Activated gamma-delta T cell treated with Interleukin-2 at 50 U/mL for 16 hours (primary cell): ENCODE measurements around the gene PRKAR2B.
"Not testable (repeated sequence)": the region's sequence is repeated elsewhere in the genome, so short reads cannot be mapped to it uniquely, and the experiment has no call there.

Source experiments
- DNase-seq: peaks from one replicate; pipeline ENCODE4 v3.0.0-alpha.2; 2020

PRKAR2B gene

DNA sequence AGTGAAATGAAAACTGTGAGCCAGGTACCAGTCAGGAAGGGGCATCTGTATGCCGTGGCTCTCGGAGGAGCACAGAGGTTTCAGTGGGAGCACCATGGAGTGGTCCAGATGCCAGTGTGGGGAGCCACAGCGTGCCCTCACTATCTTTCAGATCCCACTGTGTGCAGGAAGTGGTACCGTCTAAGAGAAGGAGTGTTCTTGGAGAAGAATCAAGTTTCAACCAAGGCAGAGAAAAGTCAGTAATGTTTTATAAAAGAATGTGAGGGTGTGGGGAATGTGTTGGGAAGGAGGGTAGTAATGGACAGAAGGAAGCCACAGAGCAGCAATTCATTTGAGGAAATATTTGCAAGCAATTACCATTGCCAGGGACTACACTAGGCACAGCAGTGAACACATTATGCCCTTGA, 35.6 kb downstream of the PRKAR2B start:
- DNase-seq: no peak

DNA sequence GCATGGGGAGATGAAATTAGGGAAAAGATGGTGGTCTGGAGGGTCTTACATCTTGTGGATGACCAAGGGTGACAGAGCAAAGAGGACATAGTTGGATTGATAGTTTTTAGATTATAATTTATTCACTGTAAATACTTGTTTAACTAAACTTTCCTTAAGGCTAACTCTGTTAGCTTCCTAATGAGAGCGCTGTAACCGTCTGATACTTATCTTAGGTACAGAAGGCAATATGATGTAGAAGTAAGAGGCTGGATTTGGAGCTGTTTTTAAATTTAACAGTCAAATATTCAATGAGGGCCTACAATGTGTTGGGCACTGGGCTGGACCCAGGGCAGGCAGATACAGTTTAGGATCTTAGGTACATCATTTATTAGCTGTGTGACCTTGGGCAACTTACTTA, 36.0 kb downstream of the PRKAR2B start:
- DNase-seq: no peak

DNA sequence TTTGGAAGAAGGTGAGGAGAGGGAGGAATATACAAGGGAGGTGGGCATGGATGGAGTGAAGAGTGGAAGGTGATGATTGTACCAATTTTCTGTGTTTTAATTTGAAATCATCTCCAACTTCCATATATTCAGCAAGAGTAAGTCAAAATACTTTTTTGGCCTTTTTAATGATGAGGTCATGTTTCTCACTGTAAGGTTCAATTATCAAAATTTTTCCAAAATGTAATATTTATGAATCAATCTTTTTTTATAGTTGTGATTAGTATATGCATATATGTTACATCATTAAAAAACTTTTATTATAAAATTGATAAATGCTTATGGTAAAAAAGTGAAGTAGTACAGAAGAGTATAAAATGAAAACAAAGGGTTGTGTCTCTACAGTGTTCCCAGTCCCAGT, 40.7 kb downstream of the PRKAR2B start:
- no peak for DNase-seq

DNA sequence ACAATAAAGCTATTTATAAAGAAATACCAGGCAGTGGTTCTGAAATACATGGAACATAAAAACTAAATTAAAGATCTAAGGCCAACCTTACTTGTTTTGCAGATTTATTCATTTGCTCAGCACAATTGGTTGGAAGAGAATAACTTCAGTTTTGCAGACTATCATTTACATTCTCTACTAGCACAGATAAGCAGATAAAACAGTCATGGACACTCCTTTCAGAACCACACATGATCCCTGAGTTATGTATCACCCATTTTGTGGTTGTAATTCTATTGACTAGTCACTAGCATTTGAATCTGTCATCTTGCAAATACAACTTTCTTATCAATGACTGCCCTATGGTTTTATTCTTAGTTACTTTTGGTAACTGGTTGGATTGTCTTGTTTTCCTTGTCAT, 45.1 kb downstream of the PRKAR2B start:
- no peak for DNase-seq

DNA sequence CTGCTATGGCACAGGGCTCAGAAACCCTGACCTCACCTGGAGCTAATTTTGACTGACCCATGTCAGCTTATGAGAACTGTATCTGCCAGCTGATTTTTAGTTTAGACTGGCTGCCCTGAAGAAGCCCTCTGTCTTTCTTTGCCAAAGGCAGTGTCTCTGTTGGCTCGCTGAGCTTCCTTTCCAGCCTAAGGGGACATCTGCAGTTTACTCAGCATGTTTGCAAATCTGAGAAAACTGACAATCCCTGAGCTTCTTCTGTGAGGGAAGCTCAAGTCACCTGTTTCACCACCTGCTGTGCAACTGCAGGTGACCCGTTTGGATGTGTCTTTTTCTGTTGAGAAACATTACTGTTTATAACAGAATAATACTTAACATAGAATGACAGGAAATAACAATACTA, 46.0 kb downstream of the PRKAR2B start:
- no peak for DNase-seq

DNA sequence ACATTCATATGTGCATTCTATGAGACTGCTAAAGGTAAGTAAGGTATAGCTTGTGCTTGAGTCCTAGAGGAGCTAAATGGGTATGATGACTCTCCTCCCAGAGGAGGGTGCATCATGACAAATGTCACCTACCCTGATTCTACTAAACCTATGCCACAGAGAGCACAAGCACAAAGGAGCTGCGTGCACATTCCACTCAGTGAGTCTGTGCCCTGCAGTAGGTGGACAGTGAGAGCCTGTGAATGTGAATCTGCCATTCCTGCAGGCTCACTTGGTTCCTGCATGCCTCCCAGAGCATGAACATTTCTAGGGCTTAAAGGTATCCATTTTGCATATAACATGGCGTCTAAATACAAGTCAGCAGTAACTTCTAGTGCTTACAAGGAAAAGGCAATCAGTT, 46.8 kb downstream of the PRKAR2B start:
- no peak for DNase-seq

DNA sequence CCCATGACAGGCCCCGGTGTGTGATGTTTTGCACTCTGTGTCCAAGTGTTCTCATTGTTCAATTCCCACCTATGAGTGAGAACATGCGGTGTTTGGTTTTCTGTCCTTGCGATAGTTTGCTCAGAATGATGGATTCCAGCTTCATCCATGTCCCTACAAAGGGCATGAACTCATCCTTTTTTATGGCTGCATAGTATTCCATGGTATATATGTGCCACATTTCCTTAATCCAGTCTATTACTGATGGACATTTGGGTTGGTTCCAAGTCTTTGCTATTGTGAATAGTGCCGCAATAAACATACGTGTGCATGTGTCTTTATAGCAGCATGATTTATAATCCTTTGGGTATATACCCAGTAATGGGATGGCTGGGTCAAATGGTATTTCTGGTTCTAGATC, 49.2 kb downstream of the PRKAR2B start:
- not testable (repeated sequence) for DNase-seq

DNA sequence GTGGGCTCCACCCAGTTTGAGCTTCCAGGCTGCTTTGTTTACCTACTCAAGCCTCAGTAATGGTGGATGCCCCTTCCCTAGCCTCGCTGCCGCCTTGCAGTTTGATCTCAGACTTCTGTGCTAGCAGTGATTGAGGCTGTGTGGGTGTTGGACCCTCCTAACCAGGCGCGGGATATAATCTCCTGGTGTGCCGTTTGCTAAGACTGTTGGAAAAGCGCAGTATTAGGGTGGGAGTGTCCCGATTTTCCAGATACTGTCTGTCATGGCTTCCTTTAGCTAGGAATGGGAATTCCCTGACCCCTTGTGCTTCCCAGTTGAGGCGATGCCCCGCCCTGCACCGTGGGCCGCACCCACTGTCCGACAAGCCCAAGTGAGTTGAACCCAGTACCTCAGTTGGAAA, 54.6 kb downstream of the PRKAR2B start:
- not testable (repeated sequence) for DNase-seq

DNA sequence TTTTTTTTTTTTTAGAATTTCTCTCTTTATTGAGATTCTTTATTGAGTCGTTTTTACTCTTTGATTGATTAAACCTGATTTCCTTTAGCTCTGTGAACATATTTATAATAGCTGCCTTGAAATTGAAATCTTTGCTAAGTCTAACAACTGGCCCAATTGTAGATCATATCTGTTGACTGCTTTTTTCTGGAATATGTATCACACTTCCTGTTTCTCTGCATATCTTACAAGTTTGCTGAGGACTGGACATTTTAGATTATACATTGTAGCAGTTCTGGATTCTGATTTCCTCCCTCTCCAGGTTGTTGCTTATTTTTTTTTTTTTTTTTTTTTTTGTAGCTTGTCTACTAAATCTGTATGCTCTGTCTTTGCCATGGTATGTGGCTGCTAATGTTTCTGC, 56.3 kb downstream of the PRKAR2B start:
- no peak for DNase-seq

DNA sequence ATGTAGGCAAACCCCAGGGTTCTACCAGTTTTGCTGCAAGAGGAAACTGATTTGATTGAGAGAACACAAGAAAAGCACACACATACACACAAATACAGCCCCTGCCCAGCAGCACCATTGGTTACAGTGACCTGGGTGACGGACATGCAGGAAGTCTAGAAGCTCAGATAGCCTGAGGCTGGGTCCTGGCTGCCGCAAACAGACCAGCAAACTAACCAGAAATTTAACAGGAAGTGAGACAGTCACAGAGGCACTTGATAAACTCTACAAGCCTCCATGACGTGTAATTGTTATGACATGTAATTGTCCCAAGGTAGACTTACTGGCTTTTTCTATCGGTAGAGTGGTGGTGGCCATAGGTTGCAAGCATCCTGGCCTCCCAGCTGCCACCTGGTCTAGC, 58.9 kb downstream of the PRKAR2B start:
- no peak for DNase-seq

DNA sequence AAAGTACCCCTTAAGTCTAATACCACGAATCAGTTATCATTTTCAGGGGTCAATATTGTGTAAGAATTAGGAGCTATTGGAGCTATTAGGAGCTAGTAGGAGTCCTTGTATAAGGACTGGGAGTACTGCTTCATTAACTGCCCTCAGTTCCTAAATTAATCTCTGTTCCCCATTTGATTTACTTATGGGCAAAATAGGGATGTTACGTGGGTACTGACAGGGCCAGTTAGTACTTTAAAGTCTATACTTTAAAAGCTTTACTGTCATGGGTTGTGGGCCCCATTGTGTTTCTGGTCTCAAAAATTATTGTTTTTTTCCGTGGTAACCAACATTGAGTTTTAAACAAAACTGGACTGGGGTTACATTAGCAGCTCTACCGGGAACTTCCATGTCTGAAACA, 60.3 kb downstream of the PRKAR2B start:
- no peak for DNase-seq

DNA sequence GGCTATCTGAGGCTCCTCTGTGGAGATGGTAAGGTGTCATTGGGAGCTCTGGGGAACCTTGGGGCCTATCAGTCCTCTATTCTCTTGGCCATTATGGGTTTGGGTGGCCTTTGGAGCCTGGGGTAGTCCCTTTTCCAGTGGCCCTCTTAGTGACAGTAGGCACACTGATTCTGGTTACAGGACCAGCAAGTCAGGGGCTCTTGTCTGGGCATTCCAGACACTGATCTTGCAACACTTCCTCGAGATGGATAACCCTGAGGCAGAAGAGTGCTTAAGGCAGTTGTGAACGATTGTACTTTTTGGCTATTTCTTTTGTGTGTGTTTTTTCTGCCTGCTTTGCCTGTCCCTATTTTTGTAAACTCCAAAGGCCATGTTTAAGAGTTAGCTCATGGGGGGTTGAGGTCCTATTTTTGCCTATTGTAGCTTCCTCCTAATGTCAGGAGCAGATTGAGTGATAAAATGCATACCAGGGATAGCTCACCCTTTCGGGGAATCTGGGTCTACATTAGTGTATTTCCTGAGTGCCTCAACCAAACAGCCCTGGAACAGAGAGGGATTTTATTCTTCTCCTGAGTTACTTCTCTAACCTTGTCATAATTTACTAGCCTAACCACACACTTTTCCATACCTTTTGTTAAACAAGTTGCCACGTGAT, 61.2 kb downstream of the PRKAR2B start:
- DNase-seq: no peak

DNA sequence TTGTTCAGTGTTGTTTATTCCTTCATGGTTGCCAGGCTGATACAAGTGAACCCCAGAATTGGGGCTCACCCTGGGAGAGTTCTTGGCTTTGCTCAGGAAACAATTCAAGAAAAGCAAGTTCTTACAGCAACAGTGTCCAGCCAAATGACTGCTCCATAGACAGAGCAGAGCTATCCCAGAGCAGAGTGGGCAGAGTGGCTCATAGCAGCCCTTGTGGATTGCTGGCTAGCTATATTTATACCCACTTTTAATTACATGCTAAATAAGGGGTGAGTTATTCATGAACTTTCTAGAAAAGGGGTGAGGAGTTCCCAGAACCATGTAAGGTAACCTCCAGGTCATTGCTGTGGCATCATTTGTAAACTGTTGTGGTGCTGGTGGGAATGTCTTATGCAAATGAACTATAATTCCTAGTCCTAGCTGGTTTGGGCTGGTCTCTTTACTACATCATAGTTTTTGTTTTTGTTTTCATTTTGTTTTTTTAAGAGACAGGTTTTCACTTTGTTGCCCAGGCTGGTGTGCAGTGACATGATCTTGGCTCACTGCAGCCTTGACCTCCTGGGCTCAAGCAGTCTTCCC, 64.4 kb downstream of the PRKAR2B start:
- DNase-seq: no peak

DNA sequence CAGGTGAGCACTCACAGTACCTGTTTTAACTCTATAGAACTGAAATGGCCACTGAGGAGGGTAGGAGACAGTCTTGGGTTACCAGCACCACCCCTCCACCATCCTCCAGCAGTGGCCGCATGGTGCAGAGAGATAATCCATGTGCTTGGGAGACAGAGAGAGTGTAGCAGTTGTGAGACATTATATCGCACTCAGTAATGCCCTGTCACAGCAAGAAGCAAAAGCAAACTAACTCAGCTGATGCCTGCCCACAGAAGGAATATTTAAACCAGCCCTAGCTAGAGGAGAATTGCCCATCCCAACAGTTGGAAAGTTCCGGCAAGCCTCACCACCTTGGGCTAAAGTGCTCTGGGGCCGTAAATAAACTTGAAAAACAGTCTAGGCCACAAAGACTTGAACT, 65.5 kb downstream of the PRKAR2B start:
- no peak for DNase-seq

DNA sequence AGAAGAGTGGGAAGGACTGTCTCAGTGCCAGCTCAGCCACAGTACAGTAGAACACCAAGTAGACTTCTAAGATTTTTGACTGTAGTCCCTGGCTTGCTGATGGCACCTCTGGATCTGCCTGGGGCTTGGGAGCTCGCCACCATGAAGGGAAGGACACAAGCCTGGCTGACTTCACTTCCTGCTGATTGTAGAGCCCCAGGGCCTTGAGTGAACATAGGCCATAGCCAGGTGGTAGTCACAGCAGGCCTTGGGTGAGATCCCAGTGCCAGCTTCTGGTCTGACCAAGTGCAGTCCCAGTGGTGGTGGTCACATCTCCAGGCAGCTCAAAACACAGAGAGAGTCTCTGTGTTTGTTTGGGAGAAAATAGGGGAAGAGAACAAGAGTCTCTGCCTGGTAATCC, 66.7 kb downstream of the PRKAR2B start:
- DNase-seq: no peak

DNA sequence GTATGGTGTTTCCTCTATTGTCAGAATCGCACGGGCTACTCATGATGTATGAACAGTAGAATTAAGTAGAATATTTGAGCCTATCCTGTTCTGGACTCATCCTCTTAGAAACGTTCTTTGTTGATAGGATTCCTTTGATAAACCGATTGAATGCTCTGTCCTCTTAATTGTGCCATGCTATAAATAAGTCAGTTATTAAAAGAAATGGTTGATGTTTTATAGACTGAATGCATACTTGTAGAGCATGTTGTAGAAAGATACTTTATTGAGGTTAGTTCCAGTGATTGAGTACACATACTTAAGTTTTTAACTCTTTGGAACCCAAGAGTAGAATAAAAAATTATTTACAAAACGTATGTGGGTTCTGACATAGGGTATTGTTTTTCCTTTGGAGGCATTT, 69.4 kb downstream of the PRKAR2B start:
- DNase-seq: no peak

DNA sequence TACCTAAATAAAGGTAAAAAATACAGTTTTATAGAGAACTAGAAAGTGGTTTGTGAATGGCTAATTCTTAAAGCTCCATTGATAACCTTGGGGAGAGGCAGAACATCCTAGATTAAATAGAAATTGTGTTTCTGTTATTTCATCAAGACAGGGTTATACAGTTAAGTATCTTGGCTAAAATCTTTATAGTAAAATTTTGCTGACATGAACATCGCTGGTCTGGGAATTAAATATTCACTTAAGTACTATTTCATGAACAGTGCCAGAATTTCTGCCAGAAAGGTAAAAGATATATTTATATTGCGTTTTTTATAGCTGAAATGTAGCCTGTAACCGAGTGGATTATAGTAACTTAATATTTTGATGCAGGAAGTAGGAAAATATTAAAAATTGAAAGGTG, 70.6 kb downstream of the PRKAR2B start:
- DNase-seq: no peak

DNA sequence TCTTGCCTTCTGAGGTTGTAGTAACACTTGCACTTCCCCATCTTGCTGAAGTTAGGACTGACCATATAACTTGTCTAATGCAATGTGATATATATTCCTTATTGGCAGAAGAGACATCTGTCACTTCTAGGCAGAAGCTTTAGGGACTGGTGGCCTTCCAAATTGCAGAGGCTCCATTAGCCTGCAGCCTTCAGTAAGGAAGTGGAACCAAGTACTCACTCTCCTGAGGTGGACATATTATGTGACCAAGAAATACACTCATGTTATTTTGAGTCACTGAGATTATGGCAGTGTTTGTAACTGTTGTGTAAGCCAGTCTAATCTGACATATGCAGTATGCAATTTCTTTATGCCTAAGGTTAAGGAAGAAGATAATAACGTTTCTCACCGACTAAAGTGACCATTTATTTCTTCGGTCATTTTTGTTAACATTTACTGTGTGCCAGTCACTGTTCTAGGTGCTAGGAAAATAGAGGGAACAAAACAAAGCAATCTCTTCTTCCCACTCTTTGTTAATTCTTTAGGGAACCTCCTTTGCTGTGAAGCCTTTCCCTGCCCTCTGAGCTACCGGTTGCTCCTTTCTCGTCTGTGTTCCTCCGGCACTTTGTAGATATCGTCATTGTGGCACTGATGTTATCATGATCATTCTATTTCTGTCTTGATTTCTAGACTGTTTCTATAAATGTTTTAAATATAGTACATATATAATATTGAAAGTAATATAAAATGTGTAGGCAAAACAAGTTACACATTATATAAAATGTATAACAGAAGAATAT, 71.4 kb downstream of the PRKAR2B start:
- no peak for DNase-seq

DNA sequence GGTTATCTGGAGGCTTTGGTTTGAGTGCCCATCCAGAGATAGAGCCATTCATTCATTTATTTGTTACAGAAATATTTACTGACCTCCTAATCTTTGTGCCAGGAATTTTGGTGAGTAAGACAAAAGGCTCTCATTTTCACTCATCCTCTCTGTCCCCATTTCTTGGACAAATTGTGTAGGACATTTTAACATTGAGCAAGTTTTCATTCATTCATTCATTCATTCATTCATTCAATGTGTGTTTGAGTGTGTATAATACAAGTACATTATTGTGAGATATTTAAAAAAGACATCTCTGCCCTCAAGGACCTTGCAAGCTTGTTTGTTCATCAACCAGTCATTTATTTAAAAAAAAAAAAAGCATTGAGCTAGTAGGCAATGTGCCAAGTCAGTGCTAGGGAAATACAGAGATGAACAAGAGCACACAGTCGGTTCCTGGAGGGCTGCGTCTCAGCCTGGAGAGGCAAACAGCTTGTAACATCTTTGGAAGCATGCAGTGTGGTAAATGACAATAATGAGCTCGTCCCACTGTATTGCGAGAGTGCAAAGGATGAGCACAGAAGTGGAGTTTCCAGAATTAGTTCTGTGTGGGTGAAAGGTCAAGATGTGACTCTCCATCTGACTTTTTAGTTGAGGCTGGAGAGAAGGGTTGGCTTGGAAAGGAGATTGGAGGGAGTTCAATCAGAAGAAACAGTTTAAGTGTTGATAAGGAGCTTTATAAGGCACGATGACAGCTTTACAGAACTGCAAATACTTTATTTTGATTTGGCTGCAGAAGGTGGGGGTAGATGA, 73.8 kb downstream of the PRKAR2B start:
- no peak for DNase-seq

DNA sequence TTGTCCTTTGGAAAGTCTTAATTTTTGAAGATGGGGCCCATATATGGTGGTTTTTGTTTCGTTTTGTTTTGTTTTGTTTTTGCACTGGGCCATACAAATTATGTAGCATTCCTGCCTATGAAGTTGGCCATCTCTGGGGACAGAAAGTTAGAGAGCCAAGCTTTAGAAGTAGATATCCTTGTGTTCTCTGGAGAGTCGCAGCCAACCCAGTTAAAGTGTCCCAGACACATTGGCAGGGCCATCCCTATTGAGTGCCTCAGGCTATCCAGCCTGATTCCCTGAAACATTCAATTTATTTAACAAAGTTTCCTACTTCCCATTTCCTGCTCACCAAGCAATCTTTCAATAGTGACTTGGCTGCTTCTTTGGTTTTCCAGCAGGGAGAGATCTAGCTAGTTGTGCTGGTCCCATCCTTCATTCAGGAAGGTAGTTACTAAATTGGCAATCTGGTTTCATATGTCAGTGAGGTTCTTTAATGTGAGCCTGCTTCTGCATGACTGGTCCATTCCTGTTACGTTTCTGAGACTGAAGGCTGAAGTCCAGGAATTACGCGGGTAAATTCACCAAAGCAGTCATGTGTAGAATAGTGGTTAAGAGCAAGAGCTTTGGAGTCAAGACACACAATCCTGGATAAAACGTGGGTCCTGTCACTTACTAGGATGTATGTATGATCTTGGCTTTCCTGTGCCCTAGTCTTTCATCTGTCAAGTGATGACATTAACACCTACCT, 75.0 kb downstream of the PRKAR2B start:
- DNase-seq: no peak

DNA sequence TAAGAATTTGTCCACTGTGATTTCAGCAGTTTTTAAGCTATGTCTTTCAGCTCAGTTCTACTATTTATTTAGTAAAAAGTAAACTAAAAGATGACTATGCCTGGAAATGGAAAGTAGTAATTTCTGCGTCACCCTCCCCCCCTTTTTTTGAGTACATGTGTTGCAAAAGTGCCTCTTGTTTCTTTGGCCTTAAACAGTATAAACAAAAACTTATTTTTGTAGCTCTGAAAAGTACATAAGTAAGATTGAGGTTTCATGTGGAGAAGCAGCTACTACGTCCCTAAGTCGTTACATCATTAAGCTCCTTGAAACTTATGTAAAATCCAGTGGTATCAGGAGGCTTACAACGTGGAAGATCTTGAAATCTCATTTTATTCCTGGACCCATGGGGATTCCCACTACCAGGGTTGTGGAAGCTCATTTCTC, 78.0 kb downstream of the PRKAR2B start:
- DNase-seq: no peak

DNA sequence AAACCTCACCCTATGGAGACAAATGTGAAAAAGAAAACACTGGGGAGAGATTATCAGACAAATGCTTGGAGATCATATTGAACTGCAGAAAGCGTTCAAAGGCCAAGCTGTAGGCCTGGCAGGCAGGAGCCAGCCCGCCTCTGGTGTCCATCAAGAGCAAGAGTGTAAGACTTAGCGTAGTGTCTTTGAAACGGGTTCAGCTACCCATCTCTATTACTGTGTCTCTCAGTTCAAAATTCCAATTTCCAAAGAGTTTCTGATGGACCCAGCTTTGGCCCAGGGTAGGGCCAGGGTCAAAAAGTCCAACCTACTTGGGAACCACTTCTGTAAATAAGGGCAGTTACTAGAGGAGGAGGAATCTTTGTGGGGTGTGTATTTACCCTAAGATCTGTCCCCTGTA, 78.9 kb downstream of the PRKAR2B start:
- no peak for DNase-seq

DNA sequence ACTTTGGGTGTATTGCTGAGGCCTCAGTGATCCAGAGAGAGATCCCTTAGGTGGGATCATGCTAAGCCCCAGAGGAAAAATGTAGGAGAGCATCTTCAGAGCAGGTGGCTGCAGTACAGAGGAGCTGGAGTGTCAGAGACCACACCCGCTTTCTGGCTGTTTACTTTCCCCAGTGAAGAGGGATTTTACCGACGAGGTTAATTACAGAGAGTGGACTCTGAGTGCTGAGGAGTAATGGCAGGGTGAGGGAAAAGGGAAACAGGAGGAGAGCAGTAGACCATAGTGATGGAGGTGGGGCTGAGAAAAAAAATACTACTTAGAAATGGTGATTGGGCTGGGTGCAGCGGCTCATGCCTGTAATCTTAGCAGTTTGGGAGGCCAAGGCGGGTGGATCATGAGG, 81.0 kb downstream of the PRKAR2B start:
- no peak for DNase-seq
